ENCODE data around the gene THRAP3.

THRAP3 gene

DNA sequence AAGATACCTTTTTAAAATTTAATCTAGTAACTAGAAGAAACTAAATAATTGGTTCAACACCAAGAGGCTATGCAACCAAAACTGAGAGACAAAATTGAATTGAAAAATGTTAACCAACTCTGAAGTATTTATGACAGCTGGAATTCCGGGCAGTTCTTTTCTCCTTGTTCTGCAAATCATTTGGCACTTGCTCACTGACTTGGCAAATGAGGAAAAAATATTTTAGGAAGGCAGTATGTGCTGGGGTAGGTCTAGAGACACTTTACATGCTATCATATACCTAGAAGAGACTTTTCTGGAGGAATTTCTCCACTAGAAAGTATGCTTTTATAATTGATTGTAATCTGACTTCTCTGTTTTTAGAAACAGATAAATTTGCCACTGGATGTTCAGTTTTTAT is 59.8 kb downstream of the THRAP3 start:
- ChIA-PET CTCF (interaction anchor here (0.9 to 2.6 kb wide), 5 partner anchors 9 to 135 kb away, joined by 3 to 9 read pairs (median 3); partner anchors contain the start of genes THRAP3 and TRAPPC3), POLR2A (no interaction called here)
- Histone ChIP-seq H3K4me1 (ENCODE audit: control extremely low read depth in 1 of 4, control insufficient read depth in 4 of 4, insufficient read depth in 4 of 4, low read length in 3 of 4) (peaks cover 0 to 2% (median 0%) of the 10 kb centered on the region in 4 experiments), H3K4me3 (ENCODE audit: control insufficient read depth in 1 of 7, extremely low read depth in 1 of 7, insufficient read depth in 4 of 7, low read depth in 2 of 7, low read length in 6 of 7) (no peak overlapping the region), H3K9me3 (ENCODE audit: control extremely low read depth in 1 of 5, control insufficient read depth in 4 of 5, insufficient read depth in 2 of 5, low read depth in 1 of 5, low read length in 4 of 5) (no peaks in the 10 kb centered on the region), H3K36me3 (ENCODE audit: control insufficient read depth in 4 of 4, insufficient read depth in 4 of 4, low read length in 3 of 4) (peaks cover 15 to 61% (median 35%) of the 10 kb centered on the region in 4 experiments), H3K27ac (ENCODE audit: insufficient read depth in 1 of 2, low read depth in 1 of 2, low read length in 2 of 2, poor library complexity in 1 of 2, severe bottlenecking in 2 of 2) (peak overlapping the region in 1 of 2 experiments; percentile 15), H3K27me3 (replicated peaks in 2 of 5; ENCODE audit: control insufficient read depth in 4 of 5, insufficient read depth in 5 of 5, low read length in 4 of 5) (no peaks in the 10 kb centered on the region)
- DNase-seq, result no peak
- no CpG with 5 or more reads among the region's 1 CpG for WGBS (ENCODE audit: insufficient coverage)

DNA sequence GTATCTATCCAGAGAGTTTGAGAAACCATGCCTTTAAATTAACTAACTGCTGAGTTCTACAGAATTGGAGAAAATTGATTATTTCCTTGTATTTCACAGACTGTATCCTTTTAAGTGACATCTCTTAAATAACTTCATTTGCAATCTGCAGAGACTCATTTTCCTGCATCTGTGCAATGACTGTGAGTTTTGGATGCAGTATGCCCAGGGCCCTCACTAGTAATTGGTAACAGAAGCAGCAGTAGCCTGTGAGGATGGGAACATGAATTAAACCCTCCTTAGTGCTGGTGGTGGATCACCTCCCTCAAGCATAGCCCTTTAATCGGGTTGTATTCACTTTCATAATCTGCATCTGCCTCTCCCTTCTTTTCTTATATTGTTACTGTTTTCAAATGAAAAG is 60.3 kb downstream of the THRAP3 start:
- no peak for DNase-seq
- H3K27ac ChIP-seq (ENCODE audit: insufficient read depth in 1 of 2, low read depth in 1 of 2, low read length in 2 of 2, poor library complexity in 1 of 2, severe bottlenecking in 2 of 2), result peak overlapping the region in 1 of 2 experiments; percentile 15
- peaks cover 18 to 66% (median 40%) of the 10 kb centered on the region in 4 experiments for H3K36me3 ChIP-seq (ENCODE audit: control insufficient read depth in 4 of 4, insufficient read depth in 4 of 4, low read length in 3 of 4)
- H3K27me3 ChIP-seq (replicated peaks in 2 of 5; ENCODE audit: control insufficient read depth in 4 of 5, insufficient read depth in 5 of 5, low read length in 4 of 5), result no peaks in the 10 kb centered on the region
- H3K9me3 ChIP-seq (ENCODE audit: control extremely low read depth in 1 of 5, control insufficient read depth in 4 of 5, insufficient read depth in 2 of 5, low read depth in 1 of 5, low read length in 4 of 5), result no peaks in the 10 kb centered on the region
- H3K4me1 ChIP-seq (ENCODE audit: control extremely low read depth in 1 of 4, control insufficient read depth in 4 of 4, insufficient read depth in 4 of 4, low read length in 3 of 4), result peaks cover 0 to 2% (median 0%) of the 10 kb centered on the region in 4 experiments
- WGBS (ENCODE audit: insufficient coverage), result no CpG with 5 or more reads among the region's 1 CpG
- ChIA-PET CTCF (interaction anchor here (0.9 to 3.1 kb wide), 7 partner anchors 19 to 150 kb away, joined by 3 to 21 read pairs (median 5); partner anchors contain the start of gene TRAPPC3), POLR2A (no interaction called here)
- no peak overlapping the region for H3K4me3 ChIP-seq (ENCODE audit: control insufficient read depth in 1 of 7, extremely low read depth in 1 of 7, insufficient read depth in 4 of 7, low read depth in 2 of 7, low read length in 6 of 7)

DNA sequence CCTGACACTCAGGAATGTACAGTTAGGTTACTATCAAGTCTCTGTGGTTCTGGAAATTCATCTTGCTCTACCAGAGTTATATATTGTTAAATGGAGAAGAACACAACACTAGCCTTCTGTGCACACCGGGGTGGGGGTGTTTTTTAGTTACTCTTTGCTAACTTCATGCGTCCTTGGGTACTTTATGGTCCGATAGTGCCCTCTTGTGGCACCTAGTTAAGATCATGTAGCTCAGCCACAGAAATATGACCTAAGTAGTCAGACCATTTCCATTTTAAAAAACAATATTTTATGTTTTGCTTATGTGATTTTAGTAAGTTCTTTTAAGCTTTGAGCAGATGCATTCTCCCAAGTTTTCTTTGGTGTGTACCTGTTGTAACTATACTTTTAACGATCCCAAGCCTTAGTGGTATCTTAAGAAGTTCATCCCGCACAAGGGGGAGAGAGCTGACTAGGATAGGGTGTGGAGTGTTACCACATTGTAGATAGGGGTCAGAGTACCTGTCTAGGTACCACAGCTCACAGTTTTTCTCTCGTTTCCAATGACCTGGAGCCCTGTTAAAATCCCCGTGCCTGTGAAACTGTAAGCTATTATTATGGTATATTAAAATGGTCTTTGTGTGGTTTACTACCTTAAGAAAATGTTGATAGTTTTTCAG is 61.3 kb downstream of the THRAP3 start:
- peaks cover 0 to 2% (median 0%) of the 10 kb centered on the region in 4 experiments for H3K4me1 ChIP-seq (ENCODE audit: control extremely low read depth in 1 of 4, control insufficient read depth in 4 of 4, insufficient read depth in 4 of 4, low read length in 3 of 4)
- no peaks in the 10 kb centered on the region for H3K27me3 ChIP-seq (replicated peaks in 2 of 5; ENCODE audit: control insufficient read depth in 4 of 5, insufficient read depth in 5 of 5, low read length in 4 of 5)
- WGBS (ENCODE audit: insufficient coverage), result 100% methylated on average over 2 of the region's 7 CpGs
- no peak overlapping the region for H3K4me3 ChIP-seq (ENCODE audit: control insufficient read depth in 1 of 7, extremely low read depth in 1 of 7, insufficient read depth in 4 of 7, low read depth in 2 of 7, low read length in 6 of 7)
- peaks cover 22 to 73% (median 48%) of the 10 kb centered on the region in 4 experiments for H3K36me3 ChIP-seq (ENCODE audit: control insufficient read depth in 4 of 4, insufficient read depth in 4 of 4, low read length in 3 of 4)
- POLR2A ChIA-PET, result interaction anchor here (0.6 kb wide), 1 partner anchor 19 kb away, joined by 3 read pairs; no protein-coding TSS in a partner anchor
- no peaks in the 10 kb centered on the region for H3K9me3 ChIP-seq (ENCODE audit: control extremely low read depth in 1 of 5, control insufficient read depth in 4 of 5, insufficient read depth in 2 of 5, low read depth in 1 of 5, low read length in 4 of 5)
- H3K27ac ChIP-seq (ENCODE audit: insufficient read depth in 1 of 2, low read depth in 1 of 2, low read length in 2 of 2, poor library complexity in 1 of 2, severe bottlenecking in 2 of 2), result no peak overlapping the region
- CTCF ChIA-PET, result interaction anchor here (0.5 to 3.6 kb wide), 25 partner anchors 10 to 193 kb away, joined by 3 to 39 read pairs (median 5); partner anchors contain the start of genes SH3D21 and TRAPPC3
- DNase-seq, result peak; percentile 90 to 97 (median 93)

DNA sequence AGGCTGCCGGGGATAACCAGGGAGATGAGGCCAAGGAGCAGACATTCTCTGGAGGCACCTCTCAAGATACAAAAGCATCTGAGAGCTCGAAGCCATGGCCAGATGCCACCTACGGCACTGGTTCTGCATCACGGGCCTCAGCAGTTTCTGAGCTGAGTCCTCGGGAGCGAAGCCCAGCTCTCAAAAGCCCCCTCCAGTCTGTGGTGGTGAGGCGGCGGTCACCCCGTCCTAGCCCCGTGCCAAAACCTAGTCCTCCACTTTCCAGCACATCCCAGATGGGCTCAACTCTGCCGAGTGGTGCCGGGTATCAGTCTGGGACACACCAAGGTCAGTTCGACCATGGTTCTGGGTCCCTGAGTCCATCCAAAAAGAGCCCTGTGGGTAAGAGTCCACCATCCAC is 62.6 kb downstream of the THRAP3 start:
- WGBS (ENCODE audit: insufficient coverage), result over 99% methylated on average over 13 of the region's 13 CpGs

DNA sequence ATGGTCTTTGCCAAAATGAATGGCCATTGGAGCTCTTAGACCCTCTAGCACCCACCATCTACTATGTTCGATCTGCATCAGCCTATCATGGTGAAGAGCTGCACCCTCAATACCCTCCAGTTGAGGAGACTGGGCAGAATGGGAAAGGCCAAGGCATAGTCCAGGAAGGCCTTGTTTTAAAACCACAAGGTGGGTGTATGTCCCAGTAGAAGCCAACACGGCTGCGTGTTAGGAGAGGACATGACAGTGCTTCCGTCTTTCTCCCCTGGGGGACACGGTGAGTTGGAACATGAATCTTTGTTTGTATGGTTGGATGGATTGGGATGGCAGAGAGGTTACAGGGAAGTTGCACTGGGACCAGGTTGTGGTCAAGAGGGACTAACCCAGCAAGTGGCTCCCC is 63.4 kb downstream of the THRAP3 start:
- ChIA-PET CTCF (interaction anchor here (0.6 to 3.6 kb wide), 10 partner anchors 11 to 191 kb away, joined by 3 to 39 read pairs (median 8); partner anchors contain the start of gene TRAPPC3), POLR2A (no interaction called here)
- Histone ChIP-seq H3K27ac (ENCODE audit: insufficient read depth in 1 of 2, low read depth in 1 of 2, low read length in 2 of 2, poor library complexity in 1 of 2, severe bottlenecking in 2 of 2) (no peak overlapping the region), H3K4me1 (ENCODE audit: control extremely low read depth in 1 of 4, control insufficient read depth in 4 of 4, insufficient read depth in 4 of 4, low read length in 3 of 4) (peaks cover 0 to 2% (median 0%) of the 10 kb centered on the region in 4 experiments), H3K9me3 (ENCODE audit: control extremely low read depth in 1 of 5, control insufficient read depth in 4 of 5, insufficient read depth in 2 of 5, low read depth in 1 of 5, low read length in 4 of 5) (no peaks in the 10 kb centered on the region), H3K36me3 (ENCODE audit: control insufficient read depth in 4 of 4, insufficient read depth in 4 of 4, low read length in 3 of 4) (peaks cover 32 to 85% (median 58%) of the 10 kb centered on the region in 4 experiments), H3K27me3 (replicated peaks in 2 of 5; ENCODE audit: control insufficient read depth in 4 of 5, insufficient read depth in 5 of 5, low read length in 4 of 5) (no peaks in the 10 kb centered on the region), H3K4me3 (ENCODE audit: control insufficient read depth in 1 of 7, extremely low read depth in 1 of 7, insufficient read depth in 4 of 7, low read depth in 2 of 7, low read length in 6 of 7) (no peak overlapping the region)
- DNase-seq, result no peak
- 93% methylated on average over 5 of the region's 5 CpGs for WGBS (ENCODE audit: insufficient coverage)

More for the DNA sequence above, 62.6 kb downstream of the THRAP3 start:
- Histone ChIP-seq H3K27ac (ENCODE audit: insufficient read depth in 1 of 2, low read depth in 1 of 2, low read length in 2 of 2, poor library complexity in 1 of 2, severe bottlenecking in 2 of 2) (no peak overlapping the region), H3K4me3 (ENCODE audit: control insufficient read depth in 1 of 7, extremely low read depth in 1 of 7, insufficient read depth in 4 of 7, low read depth in 2 of 7, low read length in 6 of 7) (no peak overlapping the region), H3K36me3 (ENCODE audit: control insufficient read depth in 4 of 4, insufficient read depth in 4 of 4, low read length in 3 of 4) (peaks cover 31 to 85% (median 58%) of the 10 kb centered on the region in 4 experiments), H3K27me3 (replicated peaks in 2 of 5; ENCODE audit: control insufficient read depth in 4 of 5, insufficient read depth in 5 of 5, low read length in 4 of 5) (no peaks in the 10 kb centered on the region), H3K4me1 (ENCODE audit: control extremely low read depth in 1 of 4, control insufficient read depth in 4 of 4, insufficient read depth in 4 of 4, low read length in 3 of 4) (peaks cover 0 to 2% (median 0%) of the 10 kb centered on the region in 4 experiments), H3K9me3 (ENCODE audit: control extremely low read depth in 1 of 5, control insufficient read depth in 4 of 5, insufficient read depth in 2 of 5, low read depth in 1 of 5, low read length in 4 of 5) (no peaks in the 10 kb centered on the region)
- ChIA-PET CTCF (interaction anchor here (0.6 to 3.6 kb wide), 13 partner anchors 9 to 186 kb away, joined by 3 to 39 read pairs (median 4); partner anchors contain the start of gene TRAPPC3), POLR2A (no interaction called here)
- DNase-seq, result no peak

DNA sequence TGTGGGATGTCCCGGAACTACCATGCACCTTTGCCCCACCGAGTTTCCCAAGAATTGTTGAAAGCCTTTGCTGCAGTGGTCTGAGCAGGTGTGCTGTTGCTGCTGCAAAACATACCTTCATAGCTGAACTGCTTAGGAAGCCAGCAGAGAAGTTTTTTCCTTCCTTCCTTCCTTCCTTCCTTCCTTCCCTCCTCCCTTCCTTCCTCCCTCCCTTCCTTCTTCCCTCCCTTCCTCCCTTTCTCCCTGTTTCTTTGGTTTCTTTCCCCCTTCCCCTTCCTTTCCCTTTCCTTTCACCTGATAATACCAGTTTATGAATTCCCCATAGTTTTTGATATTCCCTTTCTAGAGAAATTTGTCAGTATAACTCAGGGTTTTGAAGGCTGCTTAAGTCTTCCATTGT is 71.1 kb downstream of the THRAP3 start:
- Histone ChIP-seq H3K27ac (ENCODE audit: insufficient read depth in 1 of 2, low read depth in 1 of 2, low read length in 2 of 2, poor library complexity in 1 of 2, severe bottlenecking in 2 of 2) (no peak overlapping the region), H3K9me3 (ENCODE audit: control extremely low read depth in 1 of 5, control insufficient read depth in 4 of 5, insufficient read depth in 2 of 5, low read depth in 1 of 5, low read length in 4 of 5) (no peaks in the 10 kb centered on the region), H3K4me3 (ENCODE audit: control insufficient read depth in 1 of 7, extremely low read depth in 1 of 7, insufficient read depth in 4 of 7, low read depth in 2 of 7, low read length in 6 of 7) (no peak overlapping the region), H3K4me1 (ENCODE audit: control extremely low read depth in 1 of 4, control insufficient read depth in 4 of 4, insufficient read depth in 4 of 4, low read length in 3 of 4) (no peaks in the 10 kb centered on the region), H3K36me3 (ENCODE audit: control insufficient read depth in 4 of 4, insufficient read depth in 4 of 4, low read length in 3 of 4) (peaks cover 26 to 81% (median 59%) of the 10 kb centered on the region in 4 experiments), H3K27me3 (replicated peaks in 2 of 5; ENCODE audit: control insufficient read depth in 4 of 5, insufficient read depth in 5 of 5, low read length in 4 of 5) (no peaks in the 10 kb centered on the region)
- DNase-seq, result no peak
- CTCF ChIA-PET, result interaction anchor here (3.0 kb wide), 1 partner anchor 9 kb away, joined by 15 read pairs; no protein-coding TSS in a partner anchor
- WGBS (ENCODE audit: insufficient coverage), result no CpG with 5 or more reads among the region's 2 CpGs
- POLR2A ChIA-PET, result interaction anchor here (0.5 kb wide), 1 partner anchor 71 kb away, joined by 4 read pairs; no protein-coding TSS in a partner anchor

DNA sequence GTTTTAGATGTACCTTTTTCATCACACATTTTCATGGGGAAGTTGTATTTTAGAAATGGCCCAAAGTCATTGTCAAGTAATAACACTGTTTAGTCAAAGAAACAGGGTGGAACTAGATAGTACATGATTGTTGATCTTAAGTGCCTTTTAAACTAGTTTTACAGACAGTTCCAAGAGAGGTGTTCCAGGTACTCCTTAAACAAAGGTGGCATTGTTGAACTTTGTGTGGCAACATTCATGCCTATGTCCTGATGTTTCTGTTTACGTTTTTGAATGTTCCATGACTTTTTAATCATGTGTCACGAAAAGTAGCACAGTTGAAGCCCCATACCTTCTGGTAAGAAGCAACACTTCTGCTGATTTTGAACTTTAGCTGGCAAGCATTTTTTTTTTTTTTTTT is 72.8 kb downstream of the THRAP3 start:
- Histone ChIP-seq H3K27ac (ENCODE audit: insufficient read depth in 1 of 2, low read depth in 1 of 2, low read length in 2 of 2, poor library complexity in 1 of 2, severe bottlenecking in 2 of 2) (no peak overlapping the region), H3K27me3 (replicated peaks in 2 of 5; ENCODE audit: control insufficient read depth in 4 of 5, insufficient read depth in 5 of 5, low read length in 4 of 5) (no peaks in the 10 kb centered on the region), H3K9me3 (ENCODE audit: control extremely low read depth in 1 of 5, control insufficient read depth in 4 of 5, insufficient read depth in 2 of 5, low read depth in 1 of 5, low read length in 4 of 5) (no peaks in the 10 kb centered on the region), H3K4me1 (ENCODE audit: control extremely low read depth in 1 of 4, control insufficient read depth in 4 of 4, insufficient read depth in 4 of 4, low read length in 3 of 4) (no peaks in the 10 kb centered on the region), H3K36me3 (ENCODE audit: control insufficient read depth in 4 of 4, insufficient read depth in 4 of 4, low read length in 3 of 4) (peaks cover 20 to 81% (median 63%) of the 10 kb centered on the region in 4 experiments), H3K4me3 (ENCODE audit: control insufficient read depth in 1 of 7, extremely low read depth in 1 of 7, insufficient read depth in 4 of 7, low read depth in 2 of 7, low read length in 6 of 7) (no peak overlapping the region)
- CTCF ChIA-PET, result interaction anchor here (1.2 to 1.9 kb wide), 2 partner anchors 10 to 26 kb away, joined by 3 to 5 read pairs; no protein-coding TSS in a partner anchor
- WGBS (ENCODE audit: insufficient coverage), result 100% methylated on average over 1 of the region's 2 CpGs
- POLR2A ChIA-PET, result no interaction called here
- no peak for DNase-seq
